Measurements from ENCODE around the gene TMEM14A.
A peak's percentile ranks its signal among the peaks of the same experiment; 100 is the strongest.

DNA sequence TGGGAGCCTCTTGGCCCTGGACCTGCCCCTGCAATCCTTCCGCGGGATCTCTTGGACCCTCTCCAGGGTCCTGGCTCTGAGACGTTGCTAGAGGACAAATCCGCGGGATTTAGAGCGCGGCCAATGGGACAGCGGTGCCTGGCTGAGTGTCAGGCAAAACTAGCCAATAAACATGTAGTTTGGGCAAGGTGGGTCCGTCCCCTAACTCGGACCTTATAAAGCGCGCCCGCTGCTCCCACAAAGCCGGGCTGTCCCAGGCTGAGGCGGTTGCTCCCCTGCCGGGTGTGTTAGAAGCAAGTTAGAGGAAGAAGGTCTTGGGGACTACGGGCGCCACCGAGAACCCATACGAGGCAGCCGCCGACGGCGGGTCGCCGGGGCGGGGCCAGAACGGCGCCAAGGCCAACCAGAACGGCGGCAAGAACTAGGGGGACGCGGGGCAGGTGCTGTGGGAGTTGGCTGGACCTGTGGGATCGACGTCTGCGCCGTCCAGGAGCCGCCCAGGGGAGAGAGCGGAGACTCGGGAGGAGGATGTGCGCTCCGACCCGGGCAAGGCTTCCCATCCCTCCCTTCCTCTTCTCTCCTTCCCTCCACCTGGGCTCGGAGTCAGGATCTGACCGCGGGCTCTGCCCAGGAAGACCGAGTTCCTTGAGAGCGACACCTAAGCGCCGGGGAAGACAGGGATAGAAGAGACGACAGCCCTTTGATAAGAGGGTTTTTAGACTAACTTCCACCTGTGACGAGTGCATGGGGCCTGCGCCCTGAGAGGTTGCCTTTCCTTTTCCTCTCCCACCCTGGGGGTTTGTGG is 6.5 kb upstream of the TMEM14A start:
- TF ChIP-seq, protein P1, sequence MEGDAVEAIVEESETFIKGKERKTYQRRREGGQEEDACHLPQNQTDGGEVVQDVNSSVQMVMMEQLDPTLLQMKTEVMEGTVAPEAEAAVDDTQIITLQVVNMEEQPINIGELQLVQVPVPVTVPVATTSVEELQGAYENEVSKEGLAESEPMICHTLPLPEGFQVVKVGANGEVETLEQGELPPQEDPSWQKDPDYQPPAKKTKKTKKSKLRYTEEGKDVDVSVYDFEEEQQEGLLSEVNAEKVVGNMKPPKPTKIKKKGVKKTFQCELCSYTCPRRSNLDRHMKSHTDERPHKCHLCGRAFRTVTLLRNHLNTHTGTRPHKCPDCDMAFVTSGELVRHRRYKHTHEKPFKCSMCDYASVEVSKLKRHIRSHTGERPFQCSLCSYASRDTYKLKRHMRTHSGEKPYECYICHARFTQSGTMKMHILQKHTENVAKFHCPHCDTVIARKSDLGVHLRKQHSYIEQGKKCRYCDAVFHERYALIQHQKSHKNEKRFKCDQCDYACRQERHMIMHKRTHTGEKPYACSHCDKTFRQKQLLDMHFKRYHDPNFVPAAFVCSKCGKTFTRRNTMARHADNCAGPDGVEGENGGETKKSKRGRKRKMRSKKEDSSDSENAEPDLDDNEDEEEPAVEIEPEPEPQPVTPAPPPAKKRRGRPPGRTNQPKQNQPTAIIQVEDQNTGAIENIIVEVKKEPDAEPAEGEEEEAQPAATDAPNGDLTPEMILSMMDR (IDR thresholded peaks at IDR 0.05; ENCODE audit: insufficient read depth, low read length) = no peak
- TF ChIP-seq, protein P2, sequence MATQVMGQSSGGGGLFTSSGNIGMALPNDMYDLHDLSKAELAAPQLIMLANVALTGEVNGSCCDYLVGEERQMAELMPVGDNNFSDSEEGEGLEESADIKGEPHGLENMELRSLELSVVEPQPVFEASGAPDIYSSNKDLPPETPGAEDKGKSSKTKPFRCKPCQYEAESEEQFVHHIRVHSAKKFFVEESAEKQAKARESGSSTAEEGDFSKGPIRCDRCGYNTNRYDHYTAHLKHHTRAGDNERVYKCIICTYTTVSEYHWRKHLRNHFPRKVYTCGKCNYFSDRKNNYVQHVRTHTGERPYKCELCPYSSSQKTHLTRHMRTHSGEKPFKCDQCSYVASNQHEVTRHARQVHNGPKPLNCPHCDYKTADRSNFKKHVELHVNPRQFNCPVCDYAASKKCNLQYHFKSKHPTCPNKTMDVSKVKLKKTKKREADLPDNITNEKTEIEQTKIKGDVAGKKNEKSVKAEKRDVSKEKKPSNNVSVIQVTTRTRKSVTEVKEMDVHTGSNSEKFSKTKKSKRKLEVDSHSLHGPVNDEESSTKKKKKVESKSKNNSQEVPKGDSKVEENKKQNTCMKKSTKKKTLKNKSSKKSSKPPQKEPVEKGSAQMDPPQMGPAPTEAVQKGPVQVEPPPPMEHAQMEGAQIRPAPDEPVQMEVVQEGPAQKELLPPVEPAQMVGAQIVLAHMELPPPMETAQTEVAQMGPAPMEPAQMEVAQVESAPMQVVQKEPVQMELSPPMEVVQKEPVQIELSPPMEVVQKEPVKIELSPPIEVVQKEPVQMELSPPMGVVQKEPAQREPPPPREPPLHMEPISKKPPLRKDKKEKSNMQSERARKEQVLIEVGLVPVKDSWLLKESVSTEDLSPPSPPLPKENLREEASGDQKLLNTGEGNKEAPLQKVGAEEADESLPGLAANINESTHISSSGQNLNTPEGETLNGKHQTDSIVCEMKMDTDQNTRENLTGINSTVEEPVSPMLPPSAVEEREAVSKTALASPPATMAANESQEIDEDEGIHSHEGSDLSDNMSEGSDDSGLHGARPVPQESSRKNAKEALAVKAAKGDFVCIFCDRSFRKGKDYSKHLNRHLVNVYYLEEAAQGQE (IDR thresholded peaks at IDR 0.05; ENCODE audit: insufficient replicate concordance, low read depth) = peak; percentile 87
- peak; percentile 54; the same call in 1 of the 2 replicates for TF ChIP-seq POLR2AphosphoS5 (IDR thresholded peaks at IDR 0.05; ENCODE audit: low read depth)
- no peak for TF ChIP-seq GABPA (IDR thresholded peaks at IDR 0.05; ENCODE audit: low read depth)
- no peak for TF ChIP-seq SPI1 (IDR thresholded peaks at IDR 0.05; ENCODE audit: borderline replicate concordance, low read depth)

Measured in HL-60 (cell line).